HG02678 (cell line): ENCODE data around the gene MAMLD1.
"Not testable (repeated sequence)": the region's sequence is repeated elsewhere in the genome, so short reads cannot be mapped to it uniquely, and the experiment has no call there.

Source experiments
- ATAC-seq: cut with Tn5 transposase; IDR thresholded peaks from one replicate; pipeline ENCODE4 v1.9.1; 2021; ENCODE audit warnings: mild to moderate bottlenecking, moderate library complexity; ENCODE audit not compliant: unreplicated experiment

The MAMLD1 gene

DNA sequence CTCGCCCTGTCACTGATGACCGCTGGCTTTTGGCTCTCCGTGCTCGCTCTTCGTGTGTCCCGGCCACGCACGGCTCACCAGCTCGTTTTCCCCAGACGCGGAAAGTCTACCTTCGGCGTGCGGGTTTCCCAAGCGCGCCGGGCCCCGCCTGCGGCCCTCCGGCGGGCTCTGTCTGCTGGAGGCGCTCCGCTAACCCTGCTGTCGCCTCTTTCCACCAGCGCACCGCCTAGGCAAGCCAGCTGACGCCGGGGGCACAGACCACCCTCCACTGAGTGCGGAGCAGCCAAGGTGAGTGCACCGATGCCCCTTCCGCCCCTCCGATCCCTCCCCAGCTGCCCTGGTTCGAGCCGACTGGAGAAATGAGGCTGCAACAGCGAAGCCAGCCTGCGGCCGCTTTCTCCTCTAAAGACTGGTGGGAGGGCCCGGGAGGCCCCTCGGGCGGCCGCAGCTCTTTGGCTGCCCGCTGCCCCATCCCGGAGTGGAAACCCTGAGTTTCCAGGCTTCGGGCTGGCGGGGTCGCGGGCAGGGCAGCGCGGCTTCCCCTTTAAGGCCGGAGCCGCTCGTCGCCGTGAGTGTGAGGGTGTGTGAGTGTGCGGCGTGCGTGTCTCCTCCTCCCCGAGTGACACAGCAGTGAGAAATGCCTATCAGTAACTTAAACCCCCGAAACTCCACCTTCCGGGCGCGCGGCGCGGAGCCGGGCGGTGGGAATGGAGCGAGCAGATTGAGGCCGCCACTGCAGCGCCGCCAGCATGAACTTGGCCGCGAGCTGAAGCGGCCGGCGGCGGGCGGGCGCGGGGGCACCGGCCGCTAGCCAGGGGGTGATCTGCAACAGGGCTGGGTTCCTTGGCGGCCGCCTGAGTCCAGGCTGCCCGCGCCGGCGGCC is at the start of gene MAMLD1:
MAMLD1 (plus strand) TSS at position 719 of the 883 bp plus-strand sequence. CDS start 82,200 bp downstream, outside the sequence.
- no peak for ATAC-seq

- no peak for ATAC-seq
These were observed 49.6 kb upstream of the MAMLD1 start for GRCh38 chrX:150313514-150313913.

- ATAC-seq = no peak
These were observed 48.9 kb upstream of the MAMLD1 start for GRCh38 chrX:150314186-150314585.

DNA sequence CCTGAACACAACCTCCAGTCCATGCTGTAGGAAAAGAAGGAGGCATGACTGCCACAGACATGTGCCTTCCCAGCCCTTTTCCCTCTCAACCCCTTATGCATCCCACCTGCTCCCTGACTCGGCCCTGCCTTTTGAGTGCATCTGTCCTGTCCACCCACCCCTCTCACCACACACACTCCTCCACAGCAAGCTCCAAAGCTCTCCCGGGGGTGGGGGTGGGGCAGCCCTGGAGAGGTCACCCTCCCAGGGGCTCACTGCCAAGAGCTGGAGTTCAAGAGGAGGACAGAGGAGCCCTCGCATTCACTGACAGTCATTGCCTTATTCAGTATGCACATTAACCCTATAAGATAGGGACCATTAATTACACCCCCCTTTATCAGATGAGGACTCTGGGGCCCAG is 46.6 kb upstream of the MAMLD1 start:
- ATAC-seq = no peak

DNA sequence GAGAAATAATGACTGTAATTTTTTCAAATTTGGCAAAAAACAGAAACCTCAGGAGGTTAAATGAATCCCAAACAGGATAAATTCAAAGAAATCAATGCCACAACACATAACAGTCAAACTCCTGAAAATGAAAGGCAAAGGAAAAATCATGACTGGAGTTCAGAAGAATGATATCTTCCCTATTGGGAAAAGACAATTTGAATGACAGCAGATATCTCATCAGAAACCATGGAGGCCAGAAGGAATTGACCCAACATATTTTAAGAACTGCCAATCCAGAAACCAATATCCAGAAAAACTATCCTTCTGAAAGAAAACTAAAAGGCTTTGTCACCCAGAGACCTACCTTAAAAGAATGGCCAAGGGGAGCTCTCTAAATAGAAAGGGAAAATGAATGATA is 40.1 kb upstream of the MAMLD1 start:
- ATAC-seq = no peak

- ATAC-seq = no peak
These were observed 38.9 kb upstream of the MAMLD1 start for GRCh38 chrX:150324035-150324728.

DNA sequence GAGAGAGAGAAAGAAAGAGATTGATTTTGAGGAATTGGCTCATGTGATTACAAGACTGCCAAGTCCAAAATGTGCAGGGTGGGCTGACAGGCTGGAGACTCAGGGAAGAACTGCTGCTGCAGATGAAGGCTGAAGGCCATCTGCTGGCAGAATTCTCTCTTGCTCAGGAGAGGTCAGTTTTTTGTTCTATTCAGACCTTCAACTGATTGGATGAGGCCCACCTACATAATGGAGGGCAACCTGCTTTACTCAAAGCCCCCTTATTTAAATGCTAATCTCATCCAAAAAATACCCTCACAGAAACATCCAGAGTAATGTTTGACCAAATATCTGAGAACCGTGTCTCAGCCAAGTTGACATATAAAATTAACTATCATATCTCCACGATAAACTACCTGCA is 38.2 kb upstream of the MAMLD1 start:
- no peak for ATAC-seq

DNA sequence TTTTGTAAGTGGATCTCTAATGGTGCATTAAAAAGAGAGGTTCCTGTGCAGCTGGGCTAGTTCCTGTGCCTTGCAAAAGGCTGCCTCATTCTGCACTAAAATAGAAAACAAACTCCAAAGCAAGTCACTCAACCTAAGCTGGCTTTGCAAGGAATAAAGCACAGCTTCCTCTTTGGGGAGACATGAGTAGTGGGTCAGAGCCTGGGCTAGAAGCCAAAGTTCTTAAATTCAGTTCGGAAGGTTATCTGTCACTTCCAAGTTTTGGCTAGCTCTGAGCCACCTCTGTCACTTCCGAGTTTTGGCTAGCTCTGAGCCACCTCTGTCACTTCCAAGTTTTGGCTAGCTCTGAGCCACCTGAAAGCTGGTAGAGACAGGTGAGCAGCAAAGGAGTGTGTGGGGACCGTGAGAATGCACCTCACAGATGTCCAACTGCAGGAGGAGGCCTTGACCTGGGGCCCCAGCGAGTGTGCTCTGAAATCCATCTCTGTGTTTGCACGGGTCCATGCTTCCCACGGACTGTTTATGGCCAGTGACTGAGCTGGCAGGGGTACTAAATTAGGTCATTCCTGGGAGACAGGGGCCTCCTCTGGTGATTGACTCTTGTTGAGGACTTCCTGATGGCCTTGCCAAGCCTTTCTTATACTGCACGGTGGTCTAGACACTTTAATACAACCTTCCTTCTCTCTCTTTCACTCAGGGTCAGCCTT is 36.4 kb upstream of the MAMLD1 start:
- no peak for ATAC-seq

DNA sequence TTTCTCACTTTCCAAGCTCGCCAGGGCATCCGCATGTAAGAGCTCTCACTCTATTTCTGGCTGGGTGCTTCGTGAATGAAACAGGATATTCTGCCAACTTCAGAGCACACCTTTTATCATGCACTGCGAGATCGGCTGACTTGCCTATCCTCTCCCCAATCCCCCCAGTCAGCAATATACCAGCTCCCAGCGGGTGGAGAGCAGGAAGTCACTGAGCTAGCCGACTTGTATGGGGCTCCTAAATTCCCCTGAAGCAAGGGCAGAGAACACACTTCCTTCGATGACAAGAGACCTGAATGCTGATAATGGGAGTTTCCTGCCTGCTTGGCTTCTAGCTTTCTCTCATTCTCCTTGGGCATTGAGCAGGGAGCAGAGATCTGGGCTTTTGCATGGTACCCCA is 33.8 kb upstream of the MAMLD1 start:
- no peak for ATAC-seq

GRCh38 chrX:150329868-150330267 is 33.2 kb upstream of the MAMLD1 start:
- ATAC-seq = no peak

- ATAC-seq = no peak
These were observed 31.1 kb upstream of the MAMLD1 start for GRCh38 chrX:150332023-150332422.

DNA sequence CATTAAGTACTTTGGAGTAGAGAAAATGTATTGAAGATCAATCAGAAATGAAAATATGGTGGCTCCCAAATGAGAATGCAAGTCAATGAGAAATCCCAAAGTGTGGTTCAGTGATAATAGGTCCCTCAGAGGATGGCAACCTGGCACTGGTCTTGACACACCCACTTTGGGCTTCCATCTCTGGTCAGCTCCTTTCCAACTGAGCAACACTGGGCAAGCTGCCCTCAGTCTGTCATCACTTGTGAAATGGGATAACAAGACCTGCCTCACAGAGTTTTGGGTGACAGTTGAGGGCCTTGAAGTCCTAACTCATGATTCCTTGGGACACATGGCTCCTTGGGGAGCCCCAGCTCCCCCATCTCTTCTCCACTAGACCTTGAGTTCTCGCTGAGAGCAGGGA is 29.0 kb upstream of the MAMLD1 start:
- ATAC-seq = no peak

GRCh38 chrX:150334981-150335380 is 28.1 kb upstream of the MAMLD1 start:
- no peak for ATAC-seq

GRCh38 chrX:150337026-150337425 is 26.1 kb upstream of the MAMLD1 start:
- no peak for ATAC-seq

DNA sequence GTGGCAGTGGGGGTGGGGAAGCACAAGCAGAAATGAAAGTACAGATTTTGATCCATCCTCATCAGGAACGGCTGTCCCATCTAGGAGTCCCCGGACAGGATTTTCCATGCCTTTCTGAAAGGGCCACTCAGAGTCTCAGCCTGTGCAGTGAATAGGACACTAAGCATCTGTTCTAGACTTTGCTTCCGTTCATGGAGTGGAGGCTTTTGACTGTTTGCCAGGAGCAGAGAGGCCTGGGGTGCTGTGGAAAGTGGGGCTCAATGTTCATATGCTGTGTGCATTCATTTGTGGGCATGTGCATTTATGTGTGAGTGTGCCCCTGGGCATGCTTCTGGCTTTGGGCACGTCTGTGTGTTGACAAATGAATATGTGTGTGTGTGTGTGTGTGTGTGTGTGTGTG is 25.6 kb upstream of the MAMLD1 start:
- no peak for ATAC-seq

DNA sequence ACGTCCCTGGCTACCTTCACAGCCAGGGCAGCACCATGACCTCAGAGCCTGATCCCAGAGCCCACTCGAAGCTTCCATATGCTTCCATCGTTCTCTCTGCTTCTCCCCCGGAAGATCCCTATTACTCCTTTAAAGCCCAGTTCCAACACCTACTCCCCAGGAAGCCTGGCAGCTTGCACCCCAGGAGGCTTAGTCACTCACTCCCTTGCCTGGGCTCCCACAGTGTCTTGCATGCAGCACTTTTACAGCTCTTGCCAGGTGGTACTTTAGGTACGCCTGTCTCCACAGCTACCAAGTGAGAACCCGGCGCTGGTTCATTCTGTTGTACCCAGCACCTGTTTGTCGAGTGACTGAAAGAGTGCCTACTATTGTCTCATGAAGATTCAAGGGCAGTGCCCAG is 24.5 kb upstream of the MAMLD1 start:
- ATAC-seq = no peak

DNA sequence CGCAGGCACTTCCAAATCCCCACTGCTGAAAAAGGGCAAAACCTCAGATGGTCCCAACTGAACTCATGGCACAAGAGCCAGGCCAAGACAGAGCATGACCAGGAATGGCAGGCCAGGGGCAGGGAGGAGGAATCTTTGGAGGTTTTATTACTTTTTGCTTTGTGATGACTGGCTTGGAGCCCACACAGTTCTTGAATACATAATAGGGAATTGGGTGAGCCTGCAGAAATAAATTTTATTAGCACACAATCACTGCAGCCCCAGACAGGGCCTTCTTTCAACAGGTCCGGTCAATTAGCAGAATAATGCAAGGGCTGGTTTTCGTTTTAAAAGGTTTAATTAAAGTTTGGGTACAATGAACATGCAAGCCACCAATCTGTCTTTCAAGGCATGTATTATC is 23.4 kb upstream of the MAMLD1 start:
- ATAC-seq = no peak

DNA sequence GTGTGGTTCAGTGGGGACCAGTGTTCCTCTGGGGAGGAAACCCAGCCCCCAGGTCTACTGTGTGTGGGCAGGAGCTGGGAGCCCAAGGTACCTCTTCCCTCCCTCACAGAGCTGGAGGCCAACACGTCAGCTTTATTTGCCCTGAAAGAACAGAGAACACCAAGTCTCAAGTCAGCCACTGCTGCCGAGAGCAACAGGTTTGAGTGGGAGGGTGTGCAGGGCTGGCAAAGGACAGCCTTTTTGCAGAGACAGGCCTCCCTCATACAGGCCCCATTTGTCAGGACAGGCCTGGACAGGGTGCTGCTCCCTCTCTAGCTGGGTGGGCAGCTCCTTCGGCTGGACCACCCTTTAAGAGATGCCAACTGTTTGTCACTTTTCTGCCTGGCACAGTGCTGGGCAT is 22.8 kb upstream of the MAMLD1 start:
- ATAC-seq = not testable (repeated sequence)

DNA sequence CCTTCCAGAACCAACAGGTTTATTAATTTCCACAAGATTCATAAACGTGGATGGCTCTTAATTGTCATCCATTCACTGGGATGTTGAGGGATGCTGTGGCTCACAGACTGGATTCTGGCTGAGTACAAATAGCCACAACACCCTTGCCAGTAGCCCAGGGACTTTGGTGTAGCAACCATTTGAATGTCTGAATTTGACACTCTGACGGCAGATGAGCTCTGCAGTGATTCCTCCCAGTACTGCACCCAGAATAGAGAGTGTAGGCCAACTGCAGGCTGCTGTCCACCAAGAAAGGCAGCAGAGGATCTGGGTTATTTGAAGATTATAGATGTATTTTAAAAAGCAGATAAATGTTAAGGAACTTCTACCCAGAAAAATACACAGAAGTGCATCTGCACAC is 15.6 kb upstream of the MAMLD1 start:
- ATAC-seq = no peak

DNA sequence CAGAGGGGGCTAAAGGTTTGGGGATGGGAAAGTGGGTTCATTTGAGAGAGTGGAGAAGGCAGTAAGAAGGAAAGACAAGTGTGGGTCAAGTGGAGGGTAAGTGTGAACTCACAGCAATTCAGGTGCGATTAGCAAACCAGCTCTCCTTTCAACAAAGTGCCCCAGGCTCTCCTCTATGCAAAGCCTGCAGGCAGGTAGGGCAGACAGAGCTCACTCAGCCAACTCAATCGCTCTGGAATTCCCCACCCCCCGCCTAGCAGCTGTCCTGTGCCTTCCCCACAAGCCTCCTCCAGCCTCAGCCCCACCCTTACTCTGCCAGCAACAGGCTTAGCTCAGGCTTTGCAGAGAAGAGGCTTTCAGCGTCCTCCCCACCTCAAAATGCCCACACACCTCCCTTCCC is 14.8 kb upstream of the MAMLD1 start:
- ATAC-seq = no peak

DNA sequence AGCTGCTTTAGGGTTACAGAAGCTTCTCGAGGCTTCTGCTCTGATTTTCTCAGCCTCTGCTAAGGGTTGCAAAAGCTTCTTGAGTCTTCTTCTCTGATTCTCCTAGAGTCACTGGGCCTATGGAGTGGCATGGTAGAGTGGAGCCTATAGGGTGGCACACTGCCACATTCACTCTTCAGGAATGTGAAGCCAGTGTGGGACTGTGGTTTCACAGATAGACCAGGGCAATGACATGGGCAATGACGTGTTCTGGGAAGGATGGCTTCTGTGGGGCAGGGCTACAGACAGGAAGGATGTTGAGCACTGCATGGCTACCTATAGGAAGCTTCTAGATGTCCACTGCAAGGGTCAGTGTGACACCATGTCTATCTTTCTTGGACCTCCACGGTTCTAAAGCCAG is 11.0 kb upstream of the MAMLD1 start:
- no peak for ATAC-seq

- ATAC-seq = no peak
These were observed 10.5 kb upstream of the MAMLD1 start for GRCh38 chrX:150352581-150352980.
